ENCODE measurements around the gene SLC25A27.
"Not testable (repeated sequence)": the region's sequence is repeated elsewhere in the genome, so short reads cannot be mapped to it uniquely, and the experiment has no call there.

Gene SLC25A27

DNA sequence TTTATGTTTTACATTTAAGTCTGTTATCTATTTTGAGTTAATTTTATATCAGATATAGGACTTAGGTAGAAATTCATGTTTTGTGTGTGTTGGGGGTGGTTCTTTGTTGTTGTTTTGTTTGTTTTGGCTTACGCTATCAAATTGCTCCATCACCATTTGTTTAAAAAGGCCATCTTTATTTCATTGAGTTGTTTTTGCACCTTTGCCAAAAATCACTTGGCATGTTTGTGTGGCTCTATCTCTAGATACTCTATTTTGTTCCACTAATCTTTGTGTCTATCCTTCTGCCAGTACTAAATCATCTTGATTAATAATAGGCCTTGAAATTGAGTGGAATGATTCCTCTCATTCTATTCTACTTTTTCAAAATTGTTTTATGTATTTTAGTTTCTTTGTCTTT is 7.5 kb upstream of the SLC25A27 start:
- Histone ChIP-seq H3K9me3 (no peaks in the 10 kb centered on the region), H3K36me3 (no peaks in the 10 kb centered on the region), H3K4me3 (ENCODE audit: low read depth, low read length) (no peak overlapping the region), H3K27me3 (no peaks in the 10 kb centered on the region), H3K4me1 (no peaks in the 10 kb centered on the region)
- TF ChIP-seq, protein P1, sequence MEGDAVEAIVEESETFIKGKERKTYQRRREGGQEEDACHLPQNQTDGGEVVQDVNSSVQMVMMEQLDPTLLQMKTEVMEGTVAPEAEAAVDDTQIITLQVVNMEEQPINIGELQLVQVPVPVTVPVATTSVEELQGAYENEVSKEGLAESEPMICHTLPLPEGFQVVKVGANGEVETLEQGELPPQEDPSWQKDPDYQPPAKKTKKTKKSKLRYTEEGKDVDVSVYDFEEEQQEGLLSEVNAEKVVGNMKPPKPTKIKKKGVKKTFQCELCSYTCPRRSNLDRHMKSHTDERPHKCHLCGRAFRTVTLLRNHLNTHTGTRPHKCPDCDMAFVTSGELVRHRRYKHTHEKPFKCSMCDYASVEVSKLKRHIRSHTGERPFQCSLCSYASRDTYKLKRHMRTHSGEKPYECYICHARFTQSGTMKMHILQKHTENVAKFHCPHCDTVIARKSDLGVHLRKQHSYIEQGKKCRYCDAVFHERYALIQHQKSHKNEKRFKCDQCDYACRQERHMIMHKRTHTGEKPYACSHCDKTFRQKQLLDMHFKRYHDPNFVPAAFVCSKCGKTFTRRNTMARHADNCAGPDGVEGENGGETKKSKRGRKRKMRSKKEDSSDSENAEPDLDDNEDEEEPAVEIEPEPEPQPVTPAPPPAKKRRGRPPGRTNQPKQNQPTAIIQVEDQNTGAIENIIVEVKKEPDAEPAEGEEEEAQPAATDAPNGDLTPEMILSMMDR (IDR thresholded peaks at IDR 0.05; ENCODE audit: low read depth, low read length) = no peak
- no peak for DNase-seq

DNA sequence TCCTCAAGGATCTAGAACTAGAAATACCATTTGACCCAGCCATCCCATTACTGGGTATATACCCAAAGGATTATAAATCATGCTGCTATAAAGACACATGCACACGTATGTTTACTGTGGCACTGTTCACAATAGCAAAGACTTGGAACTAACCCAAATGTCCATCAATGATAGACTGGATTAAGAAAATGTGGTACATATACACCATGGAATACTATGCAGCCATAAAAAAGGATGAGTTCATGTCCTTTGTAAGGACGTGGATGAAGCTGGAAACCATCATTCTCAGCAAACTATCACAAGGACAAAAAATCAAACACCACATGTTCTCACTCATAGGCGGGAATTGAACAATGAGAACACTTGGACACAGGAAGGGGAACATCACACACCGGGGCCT is 4.7 kb upstream of the SLC25A27 start:
- not testable (repeated sequence) for H3K4me1 ChIP-seq; DNase-seq; H3K9me3 ChIP-seq; H3K27me3 ChIP-seq; H3K36me3 ChIP-seq; H3K4me3 ChIP-seq (ENCODE audit: low read depth, low read length)

DNA sequence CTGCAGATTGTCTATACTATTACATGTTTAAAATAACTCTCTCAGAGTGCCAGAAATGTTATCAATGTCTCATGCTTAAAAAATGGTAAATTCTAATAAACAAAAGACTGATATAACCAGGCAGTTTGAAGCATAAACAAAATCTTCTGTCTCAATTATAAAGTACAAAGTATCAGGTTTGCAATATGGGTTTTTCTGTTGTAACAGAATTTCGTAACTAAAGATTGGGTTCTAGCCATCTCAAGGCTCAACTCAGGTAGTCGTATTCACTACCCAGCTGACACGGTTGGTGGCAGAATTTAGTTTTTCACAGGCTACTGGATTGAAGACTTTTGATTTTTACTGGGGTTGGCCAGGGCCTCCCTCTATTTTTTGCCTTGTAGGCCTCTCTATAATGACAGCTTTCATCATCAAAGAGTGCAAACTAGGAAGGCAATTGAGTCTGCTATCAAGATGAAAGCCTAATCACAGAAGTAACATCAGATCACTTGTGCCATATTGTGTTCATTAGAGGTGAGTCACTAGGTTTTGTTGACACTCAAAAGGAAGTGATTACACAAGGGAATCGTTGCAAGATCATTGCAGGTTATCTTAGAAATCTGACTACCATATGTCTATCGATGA is 3.8 kb upstream of the SLC25A27 start:
- Histone ChIP-seq H3K27me3 (peaks cover 13% of the 10 kb centered on the region), H3K4me3 (ENCODE audit: low read depth, low read length) (no peak overlapping the region), H3K4me1 (no peaks in the 10 kb centered on the region; the same call in 1 of the 2 replicates), H3K36me3 (no peaks in the 10 kb centered on the region), H3K9me3 (no peaks in the 10 kb centered on the region)
- no peak for DNase-seq
- TF ChIP-seq, protein P1 (IDR thresholded peaks at IDR 0.05; ENCODE audit: low read depth, low read length) = no peak

DNA sequence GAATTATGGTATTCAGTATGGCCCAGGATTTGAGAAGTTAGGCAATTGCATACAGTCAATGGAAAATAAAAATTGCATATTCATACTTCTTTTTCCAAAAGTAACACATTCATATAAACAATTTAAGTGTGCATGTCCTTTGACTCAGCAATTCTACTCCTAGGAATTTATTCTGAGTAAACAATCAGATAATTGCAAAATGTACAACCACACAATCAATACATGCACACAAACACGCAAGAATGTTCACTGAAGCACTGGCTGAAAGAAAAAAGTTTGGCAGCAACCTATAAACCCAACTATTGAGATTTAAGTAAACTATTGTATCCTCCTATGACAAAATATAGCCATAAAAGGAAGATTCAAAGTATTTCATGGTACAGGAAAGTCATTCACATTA is 1.8 kb upstream of the SLC25A27 start:
- Histone ChIP-seq H3K4me1 (no peaks in the 10 kb centered on the region; the same call in 1 of the 2 replicates), H3K4me3 (ENCODE audit: low read depth, low read length) (no peak overlapping the region), H3K9me3 (no peaks in the 10 kb centered on the region), H3K27me3 (peaks cover 17% of the 10 kb centered on the region), H3K36me3 (no peaks in the 10 kb centered on the region)
- TF ChIP-seq, protein P1 (IDR thresholded peaks at IDR 0.05; ENCODE audit: low read depth, low read length) = no peak
- no peak for DNase-seq

DNA sequence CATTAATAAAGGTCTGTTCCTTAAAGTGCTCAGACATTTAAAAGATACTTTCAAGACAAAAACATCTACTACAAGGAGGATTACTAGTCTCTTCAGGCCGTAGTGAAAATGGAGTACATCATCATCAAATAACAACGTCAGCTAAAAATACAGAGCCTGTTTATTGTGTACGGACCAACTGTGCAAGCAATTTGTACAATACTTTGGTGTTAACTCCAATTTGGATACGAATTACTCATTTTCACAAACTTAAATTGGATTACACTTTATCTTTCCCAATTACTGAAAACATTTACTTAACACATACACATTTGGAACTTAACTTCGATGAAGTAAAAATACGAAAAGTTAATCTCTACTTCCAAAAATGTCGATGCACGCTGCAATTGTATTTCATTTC is 959 bp upstream of the SLC25A27 start:
- DNase-seq = no peak
- H3K4me1 ChIP-seq = no peaks in the 10 kb centered on the region; the same call in 1 of the 2 replicates
- TF ChIP-seq, protein P1 (IDR thresholded peaks at IDR 0.05; ENCODE audit: low read depth, low read length) = no peak
- no peaks in the 10 kb centered on the region for H3K36me3 ChIP-seq
- H3K9me3 ChIP-seq = no peaks in the 10 kb centered on the region
- peaks cover 17% of the 10 kb centered on the region for H3K27me3 ChIP-seq
- no peak overlapping the region for H3K4me3 ChIP-seq (ENCODE audit: low read depth, low read length)

DNA sequence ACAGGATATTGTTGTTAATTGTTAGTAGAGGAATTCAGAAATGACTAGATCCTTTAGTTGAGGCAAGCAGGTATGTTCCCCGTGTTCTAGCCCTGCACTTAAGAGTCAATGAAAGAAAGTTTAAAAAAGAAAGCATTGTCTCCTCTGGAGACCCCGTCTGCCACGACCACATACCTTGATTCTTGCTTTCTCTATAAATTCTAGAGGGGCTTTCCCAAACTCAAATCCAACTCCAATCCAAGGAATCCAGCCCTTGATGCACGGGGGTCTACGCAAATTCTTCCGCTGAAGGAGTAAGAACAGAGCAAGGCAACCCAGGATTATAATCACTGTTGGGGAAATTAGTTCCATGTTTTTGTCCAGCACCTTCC is 558 bp upstream of the SLC25A27 start:
- Histone ChIP-seq H3K4me1 (no peaks in the 10 kb centered on the region; the same call in 1 of the 2 replicates), H3K4me3 (ENCODE audit: low read depth, low read length) (peak overlapping the region; percentile 75), H3K27me3 (peaks cover 17% of the 10 kb centered on the region), H3K36me3 (no peaks in the 10 kb centered on the region), H3K9me3 (no peaks in the 10 kb centered on the region)
- DNase-seq = no peak
- TF ChIP-seq, protein P1 (IDR thresholded peaks at IDR 0.05; ENCODE audit: low read depth, low read length) = no peak
